ENCODE measurements around the gene OSTF1. TPM values are rescaled to one million over a fixed set of nuclear protein-coding genes. Genes with fewer than 3 reads are reported as not detected.
A peak's percentile ranks its signal among the peaks of the same experiment; 100 is the strongest.

The OSTF1 gene
- total and polyA plus RNA-seq, 10 of the 15 experiments (the other 5 are each of a cell fraction or from before 2014, with no cell fraction given): 36.2 to 82.4 (median 46.9) TPM

DNA sequence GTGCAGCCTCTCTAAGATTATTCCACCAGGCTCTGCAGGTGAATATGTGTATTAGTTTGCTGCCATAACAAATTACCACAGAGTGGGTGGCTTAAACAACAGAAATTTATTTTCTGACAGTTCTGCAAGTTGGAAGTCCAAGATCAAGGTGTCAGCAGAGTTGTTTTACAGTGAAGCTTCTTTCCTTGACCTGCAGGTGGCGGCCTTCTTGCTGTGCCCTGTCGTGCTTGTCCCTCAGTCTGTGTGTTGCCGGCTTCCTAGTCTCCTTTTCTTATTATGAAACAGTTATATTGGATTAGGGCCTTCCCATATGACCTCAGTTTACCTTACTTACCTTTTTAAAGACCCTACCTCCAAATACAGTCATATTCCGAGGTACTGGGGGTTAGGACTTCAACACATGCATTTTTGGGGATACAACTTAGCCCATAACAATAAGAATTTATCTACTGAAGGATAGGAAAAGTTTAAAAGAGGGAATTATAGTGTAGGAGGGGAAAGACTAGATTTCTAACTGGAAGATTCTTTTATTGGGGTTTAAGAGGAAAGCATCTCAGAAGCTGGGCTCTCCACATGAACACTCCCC, 97.4 kb downstream of the OSTF1 start:
- intact Hi-C loops (cut with micrococcal nuclease; ENCODE audit: unreplicated experiment) (loop anchor here (2.0 kb wide), 1 partner anchor 411 kb away; no protein-coding TSS in a partner anchor), in situ Hi-C loops (cut with MboI) (no loop called here)
- RAD21 ChIA-PET (ENCODE audit: unreplicated experiment): interaction anchor here (1.5 kb wide), 1 partner anchor 94 kb away, joined by 4 read pairs; no protein-coding TSS in a partner anchor
- Histone ChIP-seq H3K79me2 (ENCODE audit: control insufficient read depth, insufficient read depth, low read length) (no peaks in the 10 kb centered on the region), H3K4me3 (no peak overlapping the region), H3K9ac (ENCODE audit: control insufficient read depth, insufficient read depth, low read length) (no peak overlapping the region), H3K4me2 (ENCODE audit: control insufficient read depth, insufficient read depth) (no peak overlapping the region), H4K20me1 (ENCODE audit: control insufficient read depth, insufficient read depth) (no peaks in the 10 kb centered on the region), H3K27me3 (replicated peaks in 1 of 2; ENCODE audit: control insufficient read depth in 2 of 2, insufficient read depth in 2 of 2, low read length in 1 of 2) (no peaks in the 10 kb centered on the region; a peak in 1 of 4 replicates), H3K9me3 (replicated peaks; ENCODE audit: control insufficient read depth, insufficient read depth, low read length) (no peaks in the 10 kb centered on the region), H2AFZ (ENCODE audit: control insufficient read depth, low read depth, low read length) (peak overlapping the region; percentile 56), H3K36me3 (ENCODE audit: control insufficient read depth in 2 of 2, insufficient read depth in 2 of 2, low read length in 1 of 2) (no peaks in the 10 kb centered on the region), H3K27ac (ENCODE audit: control insufficient read depth, insufficient read depth) (no peak overlapping the region), H3K4me1 (ENCODE audit: control insufficient read depth, insufficient read depth, low read length) (no peaks in the 10 kb centered on the region)
- POLR2A ChIA-PET: interaction anchor here (0.6 kb wide), 1 partner anchor 246 kb away, joined by 4 read pairs; no protein-coding TSS in a partner anchor
- 5% methylated on average over 4 of the region's 4 CpGs for WGBS (ENCODE audit: insufficient coverage, insufficient replicate concordance, low lambda C conversion rate, missing lambda C conversion rate)
- TF ChIP-seq SMAD1 (IDR thresholded peaks at IDR 0.05; ENCODE audit: low read depth, partially characterized antibody) (no peak), MTA2 (IDR thresholded peaks at IDR 0.05; ENCODE audit: low read depth) (no peak), NR2F1 (conservative IDR thresholded peaks at IDR 0.05) (no peak), ETV6 (conservative IDR thresholded peaks at IDR 0.05 in 1 of 2, IDR thresholded peaks at IDR 0.05 in 1 of 2; ENCODE audit: borderline replicate concordance in 1 of 2, low read depth in 1 of 2) (no peak), SMC3 (IDR thresholded peaks at IDR 0.05; ENCODE audit: borderline replicate concordance, low read length) (peak; percentile 27; the same call in 1 of the 2 replicates)
- TF ChIP-seq, protein P1, sequence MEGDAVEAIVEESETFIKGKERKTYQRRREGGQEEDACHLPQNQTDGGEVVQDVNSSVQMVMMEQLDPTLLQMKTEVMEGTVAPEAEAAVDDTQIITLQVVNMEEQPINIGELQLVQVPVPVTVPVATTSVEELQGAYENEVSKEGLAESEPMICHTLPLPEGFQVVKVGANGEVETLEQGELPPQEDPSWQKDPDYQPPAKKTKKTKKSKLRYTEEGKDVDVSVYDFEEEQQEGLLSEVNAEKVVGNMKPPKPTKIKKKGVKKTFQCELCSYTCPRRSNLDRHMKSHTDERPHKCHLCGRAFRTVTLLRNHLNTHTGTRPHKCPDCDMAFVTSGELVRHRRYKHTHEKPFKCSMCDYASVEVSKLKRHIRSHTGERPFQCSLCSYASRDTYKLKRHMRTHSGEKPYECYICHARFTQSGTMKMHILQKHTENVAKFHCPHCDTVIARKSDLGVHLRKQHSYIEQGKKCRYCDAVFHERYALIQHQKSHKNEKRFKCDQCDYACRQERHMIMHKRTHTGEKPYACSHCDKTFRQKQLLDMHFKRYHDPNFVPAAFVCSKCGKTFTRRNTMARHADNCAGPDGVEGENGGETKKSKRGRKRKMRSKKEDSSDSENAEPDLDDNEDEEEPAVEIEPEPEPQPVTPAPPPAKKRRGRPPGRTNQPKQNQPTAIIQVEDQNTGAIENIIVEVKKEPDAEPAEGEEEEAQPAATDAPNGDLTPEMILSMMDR (IDR thresholded peaks at IDR 0.05 in 2 of 3, conservative IDR thresholded peaks at IDR 0.05 in 1 of 3; ENCODE audit: control insufficient read depth in 2 of 3, extremely low read depth in 1 of 3, insufficient read depth in 1 of 3, low read depth in 3 of 3, low read length in 3 of 3): peak; percentile 57 to 90 (median 76)
- ATAC-seq (peak; percentile 94), DNase-seq (ENCODE audit: low read depth, low spot score) (no peak), FAIRE-seq (peak; percentile 89)
- SMC1A ChIA-PET (ENCODE audit: uncharacterized antibody, unreplicated experiment): no interaction called here
- BruUV-seq (replicated peaks): no TSS peak
- CTCF ChIA-PET: interaction anchor here (0.5 to 1.9 kb wide), 26 partner anchors 9 to 689 kb away, joined by 3 to 14 read pairs (median 3); no protein-coding TSS in a partner anchor

Data from GM12878 (cell line).